NB4 (cell line): ENCODE measurements around the gene LTV1.

Source experiments
- CTCF ChIP-seq: IDR thresholded peaks from one replicate; pipeline ENCODE4 v1.5.1; 2012; ENCODE audit warnings: low read depth, low read length
- MAX ChIP-seq: IDR thresholded peaks from 2 replicates; pipeline ENCODE4 v1.6.1; 2011; ENCODE audit warnings: low read depth, low read length
- MYC ChIP-seq: IDR thresholded peaks from 2 replicates; pipeline ENCODE4 v1.6.1; 2011; ENCODE audit warnings: low read depth, low read length
- POLR2A ChIP-seq: IDR thresholded peaks from 2 replicates; pipeline ENCODE4 v1.6.1; 2011; ENCODE audit warnings: mild to moderate bottlenecking; ENCODE audit not compliant: insufficient read length; ENCODE audit errors: extremely low read depth

GRCh38 chr6:143821359-143821758 lies 21.8 kb upstream of the LTV1 start:
- no peak for TF ChIP-seq CTCF
- TF ChIP-seq POLR2A = no peak
- TF ChIP-seq MYC = no peak
- TF ChIP-seq MAX = no peak
